Measurements from ENCODE around the gene NECAB2.

- TF ChIP-seq CTCF (conservative IDR thresholded peaks at IDR 0.05; ENCODE audit: low read depth in 2 of 2) = no peak
- TF ChIP-seq EZH2 (IDR thresholded peaks at IDR 0.05; ENCODE audit: low read depth, unreplicated experiment) = no peak
- TF ChIP-seq EZH2phosphoT487 (IDR thresholded peaks at IDR 0.05; ENCODE audit: unreplicated experiment) = no peak
- no peak for TF ChIP-seq JUNB (IDR thresholded peaks at IDR 0.05; ENCODE audit: unreplicated experiment)
- no peak for TF ChIP-seq POLR2AphosphoS5 (IDR thresholded peaks at IDR 0.05; ENCODE audit: low read depth)
Measured at GRCh38 chr16:83970430-83970815, 2.4 kb downstream of the NECAB2 start.

All from GM23338 (cell line).